IMR-90 (cell line): ENCODE results near the gene CD2BP2. TPM values are rescaled to one million over a fixed set of nuclear protein-coding genes. Genes with fewer than 3 reads are reported as not detected.
"Not testable (repeated sequence)": the region's sequence is repeated elsewhere in the genome, so short reads cannot be mapped to it uniquely, and the experiment has no call there.

Experiments
- ATAC-seq: fragments of 200-7000 bp; cut with Tn5 transposase; 2 replicates; pipeline ENCODE4 v1.9.1; 2020; ENCODE audit warnings: low read depth, mild to moderate bottlenecking, moderate library complexity
- BruUV-seq: library from RNA; stranded (reverse); fragments of 400-500 nt; replicated peaks from 2 replicates; lab custom pipeline; 2021; lab: Mats Ljungman, UMichigan
- CTCF ChIA-PET: fragments of 300-600 bp; formaldehyde crosslinking; extraction: SDS; loops from one replicate; lab custom pipeline; 2021; ENCODE audit warnings: antibody characterized with exemption; lab: Yijun Ruan, JAX
- POLR2A ChIA-PET: fragments of 300-600 bp; sonication (Branson Sonifier 250); formaldehyde crosslinking; loops from one replicate; lab custom pipeline; 2022; ENCODE audit warnings: antibody characterized with exemption; ENCODE audit not compliant: unreplicated experiment; lab: Charles Lee
- DNase-seq: peaks from one replicate; pipeline ENCODE4 v3.0.0; 2013
- H2AFZ ChIP-seq: replicated peaks from 2 replicates; pipeline ENCODE3; 2013; ENCODE audit warnings: low read length, mild to moderate bottlenecking; ENCODE audit not compliant: poor library complexity
- H2AK5ac ChIP-seq: 2 replicates; pipeline ENCODE4 v1.6.1; 2013; ENCODE audit warnings: low read depth, low read length, inconsistent platforms
- H2AK9ac ChIP-seq: replicated peaks from 2 replicates; pipeline ENCODE3; 2013; ENCODE audit warnings: mild to moderate bottlenecking, low read depth, low read length, moderate library complexity; ENCODE audit not compliant: poor library complexity
- H2BK120ac ChIP-seq: 2 replicates; pipeline ENCODE4 v1.6.1; 2013; ENCODE audit warnings: low read depth, low read length, inconsistent platforms
- H2BK15ac ChIP-seq: 3 replicates; pipeline ENCODE4 v1.6.1; 2013; ENCODE audit warnings: low read depth, low read length, inconsistent platforms
- H2BK20ac ChIP-seq: 2 replicates; pipeline ENCODE4 v1.6.1; 2013; ENCODE audit warnings: low read depth, mild to moderate bottlenecking, inconsistent platforms, low read length, moderate library complexity
- H2BK5ac ChIP-seq: 2 replicates; pipeline ENCODE4 v1.6.1; 2013; ENCODE audit warnings: mild to moderate bottlenecking, low read depth, low read length, inconsistent platforms; ENCODE audit not compliant: poor library complexity, severe bottlenecking
- H3K14ac ChIP-seq: replicated peaks from 2 replicates; pipeline ENCODE4 v1.6.1; 2013; ENCODE audit warnings: low read depth, low read length, inconsistent platforms
- H3K18ac ChIP-seq: 2 replicates; pipeline ENCODE4 v1.6.1; 2013; ENCODE audit warnings: low read depth, low read length, control low read depth
- H3K23ac ChIP-seq: 2 replicates; pipeline ENCODE4 v1.6.1; 2013; ENCODE audit warnings: low read depth, low read length, inconsistent platforms
- H3K27ac ChIP-seq: 2 replicates; pipeline ENCODE4 v1.5.1; 2013; ENCODE audit warnings: mild to moderate bottlenecking, control low read depth, low read length; ENCODE audit not compliant: insufficient read depth
- H3K27me3 ChIP-seq: 2 replicates; pipeline ENCODE4 v1.6.1; 2013; ENCODE audit warnings: low read length; ENCODE audit not compliant: control insufficient read depth, insufficient read depth
- H3K36me3 ChIP-seq: 2 replicates; pipeline ENCODE4 v1.6.1; 2013; ENCODE audit warnings: low read length, mixed read lengths; ENCODE audit not compliant: control insufficient read depth, insufficient read depth
- H3K4ac ChIP-seq: 2 replicates; pipeline ENCODE4 v1.6.1; 2013; ENCODE audit warnings: low read depth, low read length, inconsistent platforms
- H3K4me1 ChIP-seq: 2 replicates; pipeline ENCODE4 v1.6.1; 2013; ENCODE audit warnings: low read length, mixed read lengths; ENCODE audit not compliant: control insufficient read depth, insufficient read depth
- H3K4me2 ChIP-seq: 2 replicates; pipeline ENCODE4 v1.6.1; 2013; ENCODE audit warnings: low read depth, mild to moderate bottlenecking, control low read depth, low read length, moderate library complexity
- H3K4me3 ChIP-seq: 2 replicates; pipeline ENCODE4 v1.5.1; 2013; ENCODE audit warnings: low read depth, mild to moderate bottlenecking, control low read depth, low read length, moderate library complexity; ENCODE audit not compliant: insufficient read depth
- H3K56ac ChIP-seq: 2 replicates; pipeline ENCODE4 v1.6.1; 2013; ENCODE audit warnings: low read length, inconsistent platforms; ENCODE audit not compliant: insufficient read depth; ENCODE audit errors: extremely low read depth
- H3K79me1 ChIP-seq, 2 experiments: 2 replicates each; pipeline ENCODE4 v1.6.1; 2013; ENCODE audit warnings: low read length in 2 of 2, inconsistent platforms in 1 of 2, low read depth in 1 of 2
- H3K9ac ChIP-seq: 2 replicates; pipeline ENCODE4 v1.6.1; 2013; ENCODE audit warnings: low read depth, low read length, control low read depth
- H3K9me1 ChIP-seq: 2 replicates; pipeline ENCODE4 v1.6.1; 2013; ENCODE audit warnings: low read length, inconsistent platforms; ENCODE audit not compliant: insufficient read depth
- H3K9me3 ChIP-seq: 2 replicates; pipeline ENCODE4 v1.6.1; 2013; ENCODE audit warnings: low read length; ENCODE audit not compliant: control insufficient read depth, insufficient read depth
- H4K20me1 ChIP-seq: 2 replicates; pipeline ENCODE4 v1.6.1; 2013; ENCODE audit warnings: low read length, inconsistent platforms; ENCODE audit not compliant: insufficient read depth
- H4K5ac ChIP-seq: 2 replicates; pipeline ENCODE4 v1.6.1; 2013; ENCODE audit warnings: mild to moderate bottlenecking, low read depth, low read length, control low read depth
- H4K8ac ChIP-seq, 2 experiments: 2 replicates each; pipeline ENCODE4 v1.6.1; 2013; ENCODE audit warnings: low read depth in 2 of 2, low read length in 2 of 2, control low read depth in 1 of 2, inconsistent platforms in 1 of 2
- H4K91ac ChIP-seq: 2 replicates; pipeline ENCODE4 v1.6.1; 2013; ENCODE audit warnings: low read depth, low read length, inconsistent platforms; ENCODE audit not compliant: insufficient read depth
- WGBS, 2 experiments: methylation state at CpG; one replicate each; pipeline versions ENCODE4 v1.1.5 to v1.1.7; 2013; ENCODE audit warnings: missing lambda C conversion rate in 2 of 2; ENCODE audit not compliant: insufficient read length in 1 of 2; ENCODE audit errors: extremely low coverage in 2 of 2; 5-methylcytosine and 5-hydroxymethylcytosine counted together
- dilution Hi-C: fragments of 300-500 bp; cut with HindIII; formaldehyde crosslinking; loops from one replicate; pipeline ENCODE4 v1.14.3; 2018; ENCODE audit warnings: low sequenced_read_pairs; ENCODE audit not compliant: unreplicated experiment
- in situ Hi-C: fragments of 300-500 bp; cut with MboI; formaldehyde crosslinking; loops from 3 replicates; pipeline ENCODE4 v1.14.3; 2019; ENCODE audit warnings: low sequenced_read_pairs, inconsistent platforms, mixed read lengths
- intact Hi-C: fragments of 100-400 bp; cut with micrococcal nuclease; formaldehyde crosslinking; loops from 2 replicates; pipeline ENCODE4 v1.10.0; 2022
- polyA plus RNA-seq, 3 experiments: library from polyadenylated mRNA; depleted of rRNA; stranded (reverse); fragments of >200 nt; gene quantifications; 2 replicates each; pipeline ENCODE4 v1.2.3, GENCODE V29; 2012; ENCODE audit warnings: low replicate concordance in 1 of 3
- total RNA-seq: library from RNA; depleted of rRNA; stranded (reverse); fragments of >200 nt; gene quantifications from 2 replicates; pipeline ENCODE4 v1.2.3, GENCODE V29; 2012

The CD2BP2 gene
- total and polyA plus RNA-seq, 2 of the 4 experiments (the other 2 are of a cell fraction): 29.6 to 41.1 TPM

DNA sequence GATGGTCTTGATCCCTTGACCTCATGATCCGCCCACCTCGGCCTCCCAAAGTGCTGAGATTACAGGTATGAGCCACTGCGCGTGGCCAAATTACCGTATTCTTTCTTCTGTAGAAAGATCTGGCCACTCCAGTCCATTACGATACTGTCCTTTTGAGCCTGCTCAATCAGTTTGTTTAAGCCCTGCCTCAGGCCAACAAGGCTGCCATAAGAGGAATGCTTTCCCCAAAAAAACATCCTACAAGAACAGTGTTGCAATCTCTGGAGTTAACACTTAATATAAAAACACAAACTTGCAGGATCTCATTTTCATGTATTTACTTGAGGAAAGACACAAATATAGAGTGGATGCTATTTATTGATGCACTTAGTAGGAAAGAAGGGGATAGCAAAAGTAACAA lies 30.9 kb downstream of the CD2BP2 start:
- H3K4me1 ChIP-seq, H2BK5ac ChIP-seq, H3K14ac ChIP-seq, H2BK120ac ChIP-seq, in situ Hi-C loops, H2AK5ac ChIP-seq, H3K4me2 ChIP-seq, H2BK15ac ChIP-seq, H4K5ac ChIP-seq, H3K79me1 ChIP-seq, ATAC-seq, dilution Hi-C loops, H4K91ac ChIP-seq, H2BK20ac ChIP-seq, H3K9me3 ChIP-seq, H3K56ac ChIP-seq, POLR2A ChIA-PET, H3K4ac ChIP-seq, H3K9ac ChIP-seq, H4K8ac ChIP-seq, CTCF ChIA-PET, H3K27me3 ChIP-seq, H3K23ac ChIP-seq, DNase-seq, H2AFZ ChIP-seq, H3K36me3 ChIP-seq, H3K4me3 ChIP-seq, H3K27ac ChIP-seq, intact Hi-C loops, H3K9me1 ChIP-seq, H3K18ac ChIP-seq, BruUV-seq, H4K20me1 ChIP-seq, H2AK9ac ChIP-seq: not testable (repeated sequence)
- WGBS, 2 experiments: 100% methylated on average over 2 of the region's 6 CpGs; no CpG with 5 or more reads in 1 of the 2 experiments

DNA sequence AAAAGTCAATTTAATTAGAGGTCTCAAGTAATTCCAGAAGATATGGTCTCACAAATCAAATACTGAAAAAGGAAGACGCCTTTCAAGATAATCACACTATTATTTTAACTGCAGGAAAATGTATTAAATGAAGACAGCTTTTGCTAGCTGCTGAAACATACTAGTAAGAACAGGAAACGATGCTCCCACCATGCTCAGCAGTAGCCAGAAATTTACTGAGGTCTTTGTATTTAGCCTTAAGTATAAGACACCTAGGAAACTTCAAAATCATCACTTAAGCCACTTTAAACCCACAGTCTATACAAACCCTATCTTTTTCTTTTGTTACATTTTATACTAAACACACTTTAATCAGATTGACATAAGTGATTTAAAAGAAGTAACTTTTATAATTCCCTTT lies 36.5 kb downstream of the CD2BP2 start:
- H3K18ac ChIP-seq, H4K5ac ChIP-seq, DNase-seq, H3K36me3 ChIP-seq, in situ Hi-C loops, H3K9me3 ChIP-seq, H3K14ac ChIP-seq, H2AK9ac ChIP-seq, H3K4ac ChIP-seq, H3K9ac ChIP-seq, H3K4me3 ChIP-seq, H4K20me1 ChIP-seq, H3K23ac ChIP-seq, H3K4me2 ChIP-seq, H3K27me3 ChIP-seq, H3K9me1 ChIP-seq, ATAC-seq, BruUV-seq, H2BK5ac ChIP-seq, H2BK15ac ChIP-seq, H2AK5ac ChIP-seq, H4K91ac ChIP-seq, H2BK20ac ChIP-seq, POLR2A ChIA-PET, intact Hi-C loops, H2BK120ac ChIP-seq, H3K56ac ChIP-seq, H2AFZ ChIP-seq, dilution Hi-C loops, H3K27ac ChIP-seq, CTCF ChIA-PET, H3K4me1 ChIP-seq, H4K8ac ChIP-seq: not testable (repeated sequence)
- peaks cover 0 to 14% of the 10 kb centered on the region in 2 experiments; a peak in 3 of 4 replicates for H3K79me1 ChIP-seq
- WGBS, 2 experiments: no CpG with 5 or more reads among the region's 2 CpGs
